GM12891 (cell line): ENCODE measurements around the gene ZNF275.

Source experiments
- PAX5 ChIP-seq: IDR thresholded peaks from 2 replicates; pipeline ENCODE4 v1.6.1; 2011; ENCODE audit warnings: low read length, moderate library complexity, mild to moderate bottlenecking; ENCODE audit not compliant: insufficient read depth, severe bottlenecking
- POLR2A ChIP-seq: IDR thresholded peaks from 2 replicates; pipeline ENCODE4 v1.6.1; 2011; ENCODE audit warnings: low read depth, low read length, control low read depth
- POLR2AphosphoS5 ChIP-seq: IDR thresholded peaks from 2 replicates; pipeline ENCODE4 v1.6.1; 2011; ENCODE audit warnings: low read depth, low read length, control low read depth
- POU2F2 ChIP-seq: IDR thresholded peaks from 2 replicates; pipeline ENCODE4 v1.6.1; 2011; ENCODE audit warnings: low read depth, mild to moderate bottlenecking, control low read depth, low read length, moderate library complexity
- SPI1 ChIP-seq: IDR thresholded peaks from 2 replicates; pipeline ENCODE4 v1.6.1; 2011; ENCODE audit warnings: low read depth, low read length, control low read depth

DNA sequence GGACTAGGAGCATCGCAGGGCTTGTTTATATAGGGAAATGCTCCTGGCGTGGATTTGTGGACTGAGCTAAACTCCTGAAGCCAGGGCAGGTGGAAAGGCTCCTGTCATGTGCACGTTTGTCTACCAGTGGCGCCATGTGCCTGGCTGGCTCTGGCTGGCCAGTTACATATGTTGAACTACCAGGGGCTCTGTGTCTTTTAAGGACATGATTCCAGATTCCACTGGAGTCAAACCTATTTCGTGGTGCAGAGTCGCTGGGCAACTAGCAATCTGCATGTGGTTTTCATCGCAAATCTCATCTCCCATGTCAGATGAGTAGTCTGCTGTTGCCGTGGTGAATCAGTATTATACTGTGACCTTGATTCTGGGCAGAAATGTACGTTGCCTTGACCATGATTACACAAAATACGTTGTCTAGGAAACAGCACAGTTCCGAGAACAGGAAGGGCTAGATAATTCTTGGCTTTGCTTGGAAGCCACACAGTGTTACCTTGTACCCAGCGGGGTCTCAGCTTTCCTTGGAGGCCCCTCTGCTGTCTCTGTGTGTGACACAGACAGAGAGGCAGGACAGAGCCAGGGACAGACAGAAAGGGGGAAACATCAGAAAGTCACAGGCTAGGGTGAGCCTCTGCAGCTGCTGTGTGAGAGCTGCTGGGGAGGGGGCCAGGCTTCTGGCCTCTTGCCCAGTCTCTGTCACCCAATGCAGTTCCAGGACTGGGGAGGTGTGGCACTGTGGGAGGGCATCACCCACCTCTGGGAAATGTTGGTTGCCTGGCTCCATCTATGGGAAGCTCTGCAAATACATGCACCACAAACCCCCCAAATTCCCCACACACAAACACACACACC lies 48.0 kb downstream of the ZNF275 start:
- no peak for TF ChIP-seq POLR2A
- no peak for TF ChIP-seq POLR2AphosphoS5
- no peak for TF ChIP-seq POU2F2
- no peak for TF ChIP-seq PAX5
- no peak for TF ChIP-seq SPI1
